H54 (cell line): ENCODE results near the gene LSAMP.

Source experiments
- DNase-seq: peaks from one replicate; pipeline ENCODE4 v3.0.0; 2011; ENCODE audit warnings: low spot score, mixed read lengths; ENCODE audit not compliant: insufficient read length
- FAIRE-seq: peaks from 3 replicates; lab custom pipeline; 2011; peaks lifted over from hg19 to GRCh38; lab: Jason Lieb, UNC
- POLR2A ChIP-seq: IDR thresholded peaks from 2 replicates; pipeline ENCODE4 v1.6.1; 2011; ENCODE audit warnings: low read depth, mild to moderate bottlenecking, low read length

The LSAMP gene

DNA sequence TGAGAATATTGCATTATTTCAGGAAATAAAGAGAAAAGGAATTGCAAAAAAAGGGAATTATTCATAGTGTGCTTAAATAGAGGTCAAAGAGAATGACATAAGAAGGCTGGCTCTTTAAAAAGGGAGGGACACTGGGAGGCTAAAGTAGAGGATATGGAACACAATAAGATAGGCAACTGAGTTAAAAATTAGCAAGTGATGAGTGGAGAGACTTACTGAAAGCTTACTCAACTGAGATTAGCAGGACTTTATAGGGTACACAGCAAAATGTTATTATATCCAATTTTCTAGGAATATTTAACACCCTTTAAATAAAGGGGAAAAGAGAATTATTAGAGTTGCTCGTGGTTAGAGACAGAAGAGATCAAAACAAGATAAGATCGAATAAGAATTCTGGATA lies 375.2 kb downstream of the LSAMP start:
- DNase-seq: no peak
- no peak for TF ChIP-seq POLR2A
- no peak for FAIRE-seq

DNA sequence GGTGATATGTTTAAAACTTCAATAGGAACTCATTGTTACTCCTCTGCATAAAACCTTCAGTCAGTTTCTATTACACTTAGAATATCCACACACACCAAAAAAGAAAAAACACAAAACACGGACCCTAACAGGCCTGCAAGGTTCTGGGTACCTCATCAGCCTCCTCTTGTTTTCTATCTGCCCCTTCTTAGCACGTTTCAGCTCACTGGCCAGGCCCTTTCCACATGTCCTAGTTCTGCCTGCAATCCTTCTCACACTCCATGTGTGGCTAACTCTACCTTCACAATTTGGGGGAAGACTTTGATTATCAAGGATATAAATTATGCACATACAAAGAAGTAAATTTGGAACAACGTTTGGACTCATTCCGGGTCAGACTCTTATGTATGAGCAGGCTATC lies 376.3 kb downstream of the LSAMP start:
- DNase-seq: no peak
- no peak for TF ChIP-seq POLR2A
- FAIRE-seq: no peak

DNA sequence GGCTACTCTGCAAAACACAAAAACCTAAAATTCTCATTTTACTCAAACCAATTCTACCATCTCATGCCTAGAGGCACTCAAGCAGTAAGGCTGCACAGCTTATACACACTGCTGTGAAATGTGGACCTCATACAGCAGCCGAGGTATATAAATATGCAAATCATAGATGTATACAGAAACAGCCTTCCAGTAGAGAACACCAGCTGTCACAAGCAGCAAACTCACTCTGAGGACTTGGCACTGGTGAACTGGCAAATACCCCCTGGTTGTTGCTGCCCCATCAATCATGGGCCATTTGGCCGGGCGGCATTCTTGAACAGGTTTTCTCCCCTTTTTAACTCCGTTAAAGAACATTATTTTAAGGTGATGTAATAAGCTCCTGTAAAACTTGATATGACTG lies 378.0 kb downstream of the LSAMP start:
- no peak for TF ChIP-seq POLR2A
- DNase-seq (no peak), FAIRE-seq (no peak)

DNA sequence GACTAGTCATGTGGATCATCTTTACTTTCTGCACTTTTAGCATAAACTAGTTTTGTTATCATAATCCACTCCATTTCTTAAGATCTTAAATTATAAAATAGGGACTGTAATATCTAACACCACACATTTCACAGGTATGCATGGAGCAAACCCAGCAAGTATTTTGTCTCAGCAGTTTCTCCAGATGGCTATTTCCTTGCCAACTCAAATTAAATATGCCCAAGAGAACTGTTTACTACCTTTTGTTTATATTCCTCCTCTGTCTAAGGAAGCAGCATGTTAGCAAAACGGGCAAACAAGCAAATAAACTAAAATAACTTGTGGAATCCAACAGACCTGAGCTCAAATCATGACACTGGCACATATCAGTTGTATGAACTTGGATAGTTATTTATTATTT lies 379.8 kb downstream of the LSAMP start:
- DNase-seq (no peak), FAIRE-seq (no peak)
- no peak for TF ChIP-seq POLR2A

DNA sequence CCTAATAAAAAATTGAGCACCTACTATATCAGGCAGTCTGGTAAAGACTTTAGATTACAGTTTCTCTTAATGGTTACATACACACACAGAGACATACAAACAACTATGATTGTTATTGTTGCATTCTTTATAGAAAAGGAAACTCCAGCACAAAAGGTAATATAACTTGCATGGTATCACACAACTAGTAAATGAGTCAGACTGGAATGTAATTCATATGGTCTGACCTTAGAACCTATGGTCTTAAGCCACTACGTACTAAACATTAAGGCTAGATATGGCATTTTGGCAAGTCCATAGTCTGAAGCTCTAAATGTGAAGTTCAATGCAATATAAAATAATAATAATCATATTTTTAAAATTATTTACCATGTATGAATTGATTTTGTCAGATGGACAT lies 380.6 kb downstream of the LSAMP start:
- no peak for TF ChIP-seq POLR2A
- FAIRE-seq: peak; percentile 82
- DNase-seq: peak; percentile 10

DNA sequence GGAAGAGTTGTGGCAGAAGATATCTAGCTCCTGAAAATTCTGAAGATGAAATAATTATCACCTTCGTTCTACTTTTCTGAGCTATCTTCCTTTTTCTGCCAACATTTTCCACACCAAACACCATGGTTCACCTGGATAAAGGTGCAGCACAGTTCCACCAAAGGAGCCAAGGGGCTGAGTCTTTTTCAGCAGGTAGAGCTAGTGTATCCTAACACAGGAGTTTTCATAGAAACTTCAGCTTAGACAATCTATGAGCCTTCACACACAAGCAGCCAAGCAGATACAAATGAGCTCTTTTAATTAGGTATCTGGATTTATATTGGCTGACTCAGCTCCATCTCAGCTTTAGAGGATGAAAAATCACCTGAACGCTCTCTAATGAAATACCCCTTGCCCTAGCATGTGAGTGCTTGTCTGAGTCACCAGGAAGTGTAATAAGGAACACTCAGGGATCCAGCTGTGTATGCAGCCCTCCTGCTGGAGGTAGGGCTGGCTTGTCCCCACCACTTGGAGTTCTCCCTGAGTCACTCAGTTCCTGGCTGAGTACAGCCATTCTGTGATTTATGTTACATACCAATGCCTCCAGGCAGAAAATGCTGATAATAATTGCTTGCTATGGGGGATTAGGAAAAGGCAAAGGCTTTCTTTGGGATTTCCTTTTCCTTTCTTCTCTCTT lies 385.7 kb downstream of the LSAMP start:
- no peak for TF ChIP-seq POLR2A
- FAIRE-seq (peak; percentile 100), DNase-seq (peak; percentile 61)

DNA sequence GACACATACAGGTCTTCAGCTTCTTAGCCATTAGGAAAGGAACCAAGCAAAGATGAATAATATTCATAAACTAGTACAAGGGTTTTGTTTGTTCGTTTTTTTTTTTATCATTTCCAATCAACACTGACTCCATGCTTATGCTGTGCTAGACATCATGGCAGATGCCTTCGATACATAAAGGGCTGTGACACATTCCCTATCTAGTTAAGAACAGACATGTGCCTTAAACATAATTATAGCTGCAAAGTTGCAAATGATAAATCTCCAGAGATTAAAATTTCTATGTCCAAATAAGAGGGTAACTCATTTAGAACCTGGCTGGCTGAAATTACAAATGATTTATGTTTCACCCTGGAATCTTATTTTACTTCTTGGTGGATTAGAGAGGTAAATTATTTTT lies 386.4 kb downstream of the LSAMP start:
- FAIRE-seq (no peak), DNase-seq (no peak)
- TF ChIP-seq POLR2A: no peak

DNA sequence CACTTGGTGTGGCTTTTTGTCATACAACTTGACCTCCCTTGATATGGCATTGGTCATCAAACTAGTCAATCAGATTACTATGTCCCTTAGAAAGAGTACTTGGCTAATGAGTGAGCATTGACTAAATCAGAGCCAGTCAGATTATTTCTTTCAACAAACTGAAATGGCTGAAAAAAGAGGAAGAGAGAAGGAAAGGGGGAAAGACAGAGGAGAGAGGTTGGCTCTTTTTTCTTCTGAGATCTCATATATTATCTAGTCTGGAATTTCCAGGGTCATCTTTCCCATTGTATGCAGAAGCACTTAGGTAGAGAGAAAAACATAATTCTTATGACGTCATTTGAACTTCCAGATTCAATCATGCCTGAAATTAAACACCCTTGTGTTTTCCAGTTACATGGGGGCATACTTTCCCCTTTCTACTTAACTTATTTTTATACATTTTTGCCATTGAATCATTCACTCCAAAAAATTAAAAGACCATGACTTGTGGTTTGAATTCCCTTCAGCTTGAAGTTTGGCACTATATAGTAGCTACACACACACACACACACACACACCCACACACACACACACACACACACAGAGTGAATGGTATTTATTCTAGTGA lies 387.8 kb downstream of the LSAMP start:
- DNase-seq (no peak), FAIRE-seq (peak; percentile 57)
- TF ChIP-seq POLR2A: no peak

DNA sequence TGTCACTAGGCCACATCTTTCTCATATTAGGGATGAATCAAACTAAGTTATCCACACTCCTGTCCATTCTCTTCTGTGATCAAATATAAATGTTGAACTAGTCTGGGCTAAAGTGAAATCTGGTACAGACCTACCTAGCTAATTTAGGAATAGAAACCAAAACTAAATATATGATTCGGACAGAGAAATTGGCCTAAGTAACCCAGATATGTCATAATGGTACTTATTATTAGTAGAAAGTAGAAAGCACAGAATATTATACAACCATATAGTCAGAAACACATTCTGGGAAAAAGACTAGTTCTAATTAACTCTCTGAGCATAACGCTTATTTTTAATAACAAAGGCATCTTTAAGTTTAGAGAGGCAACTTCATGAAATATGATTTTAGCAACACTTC lies 389.0 kb downstream of the LSAMP start:
- DNase-seq (no peak), FAIRE-seq (no peak)
- TF ChIP-seq POLR2A: no peak

DNA sequence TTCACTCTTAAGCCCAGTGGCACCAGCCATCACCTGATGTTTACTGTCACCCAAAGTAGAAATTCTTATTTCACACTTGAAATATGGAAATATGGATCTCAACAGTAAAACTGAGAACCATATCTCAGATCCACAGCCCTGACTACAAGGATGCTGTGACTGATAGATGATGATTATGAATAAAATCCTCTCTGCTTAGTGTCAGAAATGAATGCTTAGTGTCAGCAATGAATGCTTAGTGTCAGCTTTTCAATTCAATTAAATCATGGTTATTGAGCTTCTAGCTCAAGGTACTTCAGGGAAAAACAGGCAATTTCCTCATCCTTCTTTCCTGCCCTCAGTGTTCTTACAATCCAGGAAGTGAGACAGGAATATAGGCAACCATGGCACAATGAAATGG lies 392.3 kb downstream of the LSAMP start:
- no peak for TF ChIP-seq POLR2A
- FAIRE-seq (no peak), DNase-seq (no peak)

DNA sequence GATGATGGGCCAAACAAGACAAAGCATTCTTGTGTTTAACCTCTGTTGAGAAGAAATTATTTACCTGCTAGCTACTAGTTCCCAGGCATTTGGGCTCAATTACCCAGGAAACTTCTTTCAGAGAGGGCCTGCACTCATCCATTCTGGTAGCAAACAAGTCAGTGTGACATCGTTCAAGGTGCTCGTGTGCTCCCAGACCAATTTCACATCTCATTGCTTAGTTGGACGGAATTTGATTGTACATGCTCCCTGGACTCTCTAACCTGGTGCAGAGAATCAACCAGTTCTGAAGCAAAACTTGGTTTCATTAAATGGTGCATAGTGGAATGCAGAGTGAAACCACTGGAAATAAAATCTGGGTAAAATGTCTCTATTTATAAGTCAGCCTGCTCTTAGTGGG lies 392.7 kb downstream of the LSAMP start:
- FAIRE-seq (no peak), DNase-seq (no peak)
- TF ChIP-seq POLR2A: no peak

DNA sequence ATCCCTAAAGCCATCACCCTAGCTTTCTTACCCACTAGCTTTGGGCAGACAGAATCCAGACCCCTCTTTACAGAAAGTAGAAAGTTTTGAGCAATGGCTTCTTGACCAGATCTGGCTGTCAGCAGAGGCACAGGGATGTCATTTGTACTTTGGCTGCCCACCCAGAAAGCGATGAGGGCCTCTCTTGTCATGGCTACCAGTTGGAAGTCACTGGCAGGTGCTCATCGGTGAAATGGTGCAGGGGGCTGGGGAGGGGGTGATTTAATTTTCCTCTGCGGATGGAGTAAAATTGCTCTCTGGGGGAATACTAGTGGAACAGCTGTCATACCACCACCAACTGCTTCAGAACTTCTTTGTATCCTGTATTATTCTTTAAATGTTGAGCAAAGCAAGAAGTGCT lies 393.7 kb downstream of the LSAMP start:
- FAIRE-seq (no peak), DNase-seq (no peak)
- no peak for TF ChIP-seq POLR2A

DNA sequence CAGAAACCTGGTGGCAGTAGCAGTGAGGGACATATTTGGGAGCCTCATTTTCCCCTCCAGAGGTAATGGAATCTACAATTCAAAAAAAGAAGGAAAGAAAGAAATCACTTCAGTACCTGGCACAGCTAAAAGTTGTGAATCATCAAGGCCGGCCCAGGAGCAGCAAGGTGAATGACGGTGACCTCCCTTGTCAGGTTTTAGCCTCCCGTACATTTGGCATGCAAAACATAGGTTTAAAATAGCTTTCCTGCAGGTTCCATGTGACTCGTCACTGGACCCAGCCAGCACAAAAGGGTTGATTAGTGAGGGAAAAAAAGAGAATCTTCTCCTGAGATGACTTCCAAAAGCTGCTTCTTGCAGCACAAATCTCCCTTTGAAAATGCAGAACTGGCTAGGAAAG lies 394.2 kb downstream of the LSAMP start:
- no peak for TF ChIP-seq POLR2A
- DNase-seq (no peak), FAIRE-seq (no peak)

DNA sequence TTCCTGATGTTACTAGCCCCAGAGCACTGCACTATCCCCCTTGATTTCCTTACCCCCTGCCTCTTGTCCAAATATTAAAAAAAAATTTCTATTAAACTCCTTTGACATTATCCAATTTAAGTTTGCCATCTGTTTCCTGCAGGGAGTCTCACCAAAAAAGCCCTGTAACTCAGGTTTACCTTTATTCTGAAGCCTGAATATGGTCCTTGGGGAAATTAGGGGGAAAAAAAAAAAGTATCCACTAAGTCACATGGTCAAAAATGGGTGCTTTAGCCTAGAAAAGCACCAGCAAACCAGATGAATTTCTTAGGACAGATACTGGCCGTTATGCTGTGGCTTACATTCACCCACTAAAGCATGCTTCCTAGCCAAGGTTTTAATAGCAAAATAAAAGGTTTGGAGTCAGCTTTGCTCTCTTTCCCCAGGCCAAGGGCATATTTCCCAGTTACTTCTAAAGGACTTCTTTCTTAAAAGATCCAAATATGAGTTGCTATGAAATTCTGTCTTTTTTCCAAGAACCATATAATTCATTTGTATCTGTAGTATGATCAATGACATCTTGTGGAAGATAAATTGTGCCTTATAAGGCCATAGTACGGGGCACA lies 394.9 kb downstream of the LSAMP start:
- FAIRE-seq (no peak), DNase-seq (no peak)
- TF ChIP-seq POLR2A: no peak

DNA sequence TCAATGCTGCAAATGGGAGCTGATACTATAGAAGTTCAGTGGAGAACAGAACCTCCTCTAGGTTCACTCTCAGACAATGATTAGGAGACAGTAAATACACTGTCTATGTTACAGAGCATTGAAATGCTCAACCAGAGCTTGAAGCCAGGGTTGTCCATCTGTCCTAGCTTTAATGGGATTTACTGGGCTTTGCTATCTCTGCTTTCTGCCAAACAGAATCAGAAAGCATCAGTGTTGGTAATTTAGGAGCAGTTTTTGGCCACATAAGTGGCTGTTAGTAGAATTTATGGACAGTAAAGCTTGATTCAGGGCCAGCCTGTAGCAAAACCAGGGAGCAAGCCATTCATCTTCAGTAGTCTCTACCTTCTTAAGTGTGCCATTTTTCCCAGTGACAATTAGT lies 396.3 kb downstream of the LSAMP start:
- FAIRE-seq (no peak), DNase-seq (no peak)
- TF ChIP-seq POLR2A: no peak

DNA sequence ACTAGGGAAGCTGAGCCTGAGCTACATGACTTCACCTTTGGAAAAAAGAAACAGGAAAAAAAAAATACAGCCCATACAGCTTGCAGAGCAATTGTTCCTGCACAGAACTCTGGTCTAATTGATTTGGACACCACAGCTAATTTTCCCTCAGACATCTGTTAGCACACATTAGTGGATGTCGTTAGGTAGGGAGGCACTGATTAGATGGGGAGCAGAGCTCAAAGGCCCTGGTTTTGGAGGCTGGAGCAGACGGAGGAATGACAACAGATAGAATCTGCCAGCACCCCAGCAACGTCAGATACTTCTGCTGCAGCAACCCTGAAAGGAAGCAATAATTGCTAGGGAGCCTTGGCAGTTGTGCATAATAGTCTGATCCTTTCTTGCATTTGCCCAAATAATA lies 398.9 kb downstream of the LSAMP start:
- DNase-seq: no peak
- no peak for FAIRE-seq
- no peak for TF ChIP-seq POLR2A
